ENCODE results near the gene CCDC152. TPM values are rescaled to one million over a fixed set of nuclear protein-coding genes. Genes with fewer than 3 reads are reported as not detected.

The CCDC152 gene
- total RNA-seq, 1 experiment from 2014 or later: 0.19 TPM

DNA sequence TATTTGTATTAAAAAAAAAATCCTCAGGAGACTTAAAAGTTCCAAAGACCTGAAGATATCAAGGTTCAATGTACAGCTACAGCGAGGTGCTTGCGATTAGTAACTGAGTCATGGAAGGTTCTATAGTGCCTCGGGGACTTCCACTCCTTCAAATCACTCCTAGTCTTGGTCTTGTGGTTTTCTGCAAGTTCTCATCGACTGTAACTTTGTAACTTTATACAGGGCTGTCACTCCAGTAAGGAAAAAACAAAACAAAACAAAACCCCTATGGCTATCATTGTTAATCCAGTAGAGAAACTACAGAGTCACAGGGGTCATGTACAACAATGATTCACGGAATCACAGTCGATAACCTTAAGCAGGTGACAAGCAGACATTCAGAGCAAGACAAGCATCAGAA is 94.9 kb downstream of the CCDC152 start:
- peak; percentile 48 for DNase-seq (ENCODE audit: low spot score)

Other genes starting within 250 kb of the CCDC152 start
- 64.2 and 68.9 TPM in 2 replicates for gene SELENOP, start 55.1 kb downstream of the CCDC152 start, total RNA-seq (2014; rRNA removed; shearing (Covaris generic))

Data from H4 (cell line).